Keratinocyte (primary cell): ENCODE data around the gene NFYC. TPM values are rescaled to one million over a fixed set of nuclear protein-coding genes. Genes with fewer than 3 reads are reported as not detected.

ENCODE experiments used
- DNase-seq: peaks from one replicate; pipeline ENCODE4 v3.0.0-alpha.2; 2011; ENCODE audit warnings: low read depth, missing footprints, low spot score
- FAIRE-seq: peaks from 2 replicates; lab custom pipeline; 2011; peaks lifted over from hg19 to GRCh38; lab: Jason Lieb, UNC
- H2AFZ ChIP-seq: 2 replicates; pipeline ENCODE4 v1.6.0; 2012; ENCODE audit warnings: low read length, control low read depth, inconsistent platforms; ENCODE audit not compliant: control insufficient read depth
- H3K27ac ChIP-seq: 2 replicates; pipeline ENCODE4 v1.5.1; 2011; ENCODE audit warnings: low read length; ENCODE audit not compliant: control insufficient read depth, insufficient read depth
- H3K27me3 ChIP-seq: 3 replicates; pipeline ENCODE4 v1.6.0; 2011; ENCODE audit warnings: low read length; ENCODE audit not compliant: control insufficient read depth, insufficient read depth; ENCODE audit errors: extremely low read depth
- H3K36me3 ChIP-seq, 2 experiments: 2 replicates in 1 of 2; 3 replicates in 1 of 2; pipeline ENCODE4 v1.5.1; 2011; ENCODE audit warnings: low read length in 2 of 2, mild to moderate bottlenecking in 1 of 2; ENCODE audit not compliant: control insufficient read depth in 2 of 2, insufficient read depth in 2 of 2; ENCODE audit errors: extremely low read depth in 1 of 2
- H3K4me1 ChIP-seq: 3 replicates; pipeline ENCODE4 v1.5.1; 2011; ENCODE audit warnings: low read length; ENCODE audit not compliant: control insufficient read depth, insufficient read depth; ENCODE audit errors: extremely low read depth
- H3K4me2 ChIP-seq: 3 replicates; pipeline ENCODE4 v1.6.0; 2011; ENCODE audit warnings: low read depth, low read length; ENCODE audit not compliant: control insufficient read depth, insufficient read depth; ENCODE audit errors: extremely low read depth
- H3K4me3 ChIP-seq, 3 experiments: fragments of 200-600 bp in 1 of 3; sonication (generic) in 1 of 3; 2 replicates in 2 of 3; 3 replicates in 1 of 3; pipeline ENCODE4 v1.5.1; 2011 to 2016; ENCODE audit warnings: low read length in 3 of 3, mild to moderate bottlenecking in 3 of 3, control low read depth in 2 of 3, inconsistent platforms in 1 of 3, low read depth in 1 of 3, mixed read lengths in 1 of 3, mixed run types in 1 of 3, moderate library complexity in 1 of 3; ENCODE audit not compliant: control insufficient read depth in 2 of 3, insufficient read depth in 2 of 3; ENCODE audit errors: extremely low read depth in 1 of 3
- H3K79me2 ChIP-seq: 2 replicates; pipeline ENCODE4 v1.6.0; 2012; ENCODE audit warnings: low read length; ENCODE audit not compliant: control insufficient read depth, insufficient read depth
- H3K9ac ChIP-seq: 3 replicates; pipeline ENCODE4 v1.6.0; 2011; ENCODE audit warnings: low read length; ENCODE audit not compliant: control insufficient read depth, insufficient read depth; ENCODE audit errors: extremely low read depth
- H3K9me1 ChIP-seq: 3 replicates; pipeline ENCODE4 v1.6.0; 2011; ENCODE audit warnings: low read length; ENCODE audit not compliant: control insufficient read depth, insufficient read depth; ENCODE audit errors: extremely low read depth
- H3K9me3 ChIP-seq: 2 replicates; pipeline ENCODE4 v1.5.1; 2012; ENCODE audit warnings: low read depth, low read length; ENCODE audit not compliant: control insufficient read depth
- H4K20me1 ChIP-seq: 3 replicates; pipeline ENCODE4 v1.6.0; 2011; ENCODE audit warnings: low read length; ENCODE audit not compliant: control insufficient read depth, insufficient read depth; ENCODE audit errors: extremely low read depth
- EZH2 ChIP-seq: IDR thresholded peaks from one replicate; pipeline ENCODE4 v1.6.1; 2012; ENCODE audit warnings: inconsistent platforms, mild to moderate bottlenecking, low read length, moderate library complexity
- dilution Hi-C: fragments of 300-500 bp; cut with MboI; formaldehyde crosslinking; loops from one replicate; pipeline ENCODE4 v1.7.0; 2020; ENCODE audit warnings: low sequenced_read_pairs; ENCODE audit not compliant: extremely low pct_ligation_motif_present
- polyA plus RNA-seq, 5 experiments: library from polyadenylated mRNA; depleted of rRNA in 3 of 5; stranded (reverse) in 3 of 5; stranded (forward) in 1 of 5; unstranded in 1 of 5; fragments of >200 nt; gene quantifications; 1 replicate in 1 of 5; 2 replicates in 3 of 5; 3 replicates in 1 of 5; pipeline versions ENCODE4 v1.2.1 to v1.2.3, GENCODE V29; 2011 to 2012; ENCODE audit warnings: missing spikeins in 2 of 5, low read depth in 1 of 5, low replicate concordance in 1 of 5
- TF ChIP-seq, protein P1 (sequence below), 3 experiments: IDR thresholded peaks in 1 of 3; conservative IDR thresholded peaks in 1 of 3; optimal IDR thresholded peaks in 1 of 3; 2 replicates in 2 of 3; 3 replicates in 1 of 3; pipeline versions ENCODE3 to v1.5.1; 2011; ENCODE audit warnings: low read length in 3 of 3, mild to moderate bottlenecking in 3 of 3, moderate library complexity in 2 of 3, control low read depth in 1 of 3, inconsistent platforms in 1 of 3; ENCODE audit not compliant: insufficient read depth in 2 of 3; ENCODE audit errors: extremely low read depth in 1 of 3

Gene NFYC
- polyA plus RNA-seq, 1 donor (not counting 4 experiments of a cell fraction or from before 2014, with no cell fraction given) = 32.4 TPM

DNA sequence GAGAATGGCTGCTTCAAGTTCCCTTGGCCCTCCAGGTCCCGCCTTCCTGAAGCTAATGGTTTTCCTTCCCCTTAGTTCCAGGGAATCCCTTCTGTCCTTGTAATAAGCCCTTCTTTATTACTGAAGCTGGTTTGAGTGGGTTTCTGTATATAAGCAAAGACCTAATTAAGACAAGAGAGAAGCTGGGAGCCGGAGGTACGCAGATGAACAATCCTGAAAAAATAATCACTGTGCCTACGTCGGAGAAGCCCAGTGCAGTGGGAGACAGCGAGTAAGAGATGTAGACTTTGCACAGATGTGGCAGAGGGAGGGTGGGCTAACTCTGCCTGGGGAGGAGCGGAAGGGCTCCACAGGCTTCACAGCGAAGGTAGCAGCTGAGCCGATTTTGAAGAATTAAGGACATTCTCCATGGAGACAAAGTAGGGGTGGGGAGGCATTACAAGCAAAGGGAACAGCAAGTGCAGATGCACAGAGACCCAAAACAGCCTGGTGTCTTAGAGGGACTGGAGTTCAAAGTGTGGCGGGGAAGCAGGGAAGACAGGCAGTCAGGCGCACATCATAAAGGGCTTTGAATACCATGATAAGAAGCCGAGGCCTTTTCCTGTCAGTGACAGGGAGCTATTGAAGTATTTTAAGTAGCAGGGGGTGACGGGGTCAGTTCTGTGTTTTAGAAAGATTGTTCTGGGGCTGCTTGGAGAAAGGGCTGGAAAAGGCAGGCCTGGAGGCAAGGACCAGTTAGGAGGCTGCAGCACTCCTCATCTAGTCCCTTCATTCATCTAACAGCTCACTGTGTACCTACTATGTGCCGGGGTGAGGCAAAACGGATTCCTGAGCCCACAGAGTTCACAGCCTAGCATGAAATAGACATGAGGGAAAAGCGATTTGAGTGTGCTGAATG lies 32.5 kb upstream of the NFYC start:
- Histone ChIP-seq H4K20me1 (no peaks in the 10 kb centered on the region), H3K4me2 (no peak overlapping the region), H3K4me3 (no peak overlapping the region), H3K4me1 (peaks cover 9% of the 10 kb centered on the region), H2AFZ (no peak overlapping the region), H3K36me3 (no peaks in the 10 kb centered on the region), H3K9me1 (no peaks in the 10 kb centered on the region), H3K27me3 (peaks cover 3% of the 10 kb centered on the region), H3K9me3 (no peaks in the 10 kb centered on the region), H3K9ac (no peak overlapping the region), H3K27ac (no peak overlapping the region), H3K79me2 (no peaks in the 10 kb centered on the region)
- dilution Hi-C loops = no loop called here
- DNase-seq (no peak), FAIRE-seq (no peak)
- TF ChIP-seq EZH2 = no peak
- TF ChIP-seq, protein P1, sequence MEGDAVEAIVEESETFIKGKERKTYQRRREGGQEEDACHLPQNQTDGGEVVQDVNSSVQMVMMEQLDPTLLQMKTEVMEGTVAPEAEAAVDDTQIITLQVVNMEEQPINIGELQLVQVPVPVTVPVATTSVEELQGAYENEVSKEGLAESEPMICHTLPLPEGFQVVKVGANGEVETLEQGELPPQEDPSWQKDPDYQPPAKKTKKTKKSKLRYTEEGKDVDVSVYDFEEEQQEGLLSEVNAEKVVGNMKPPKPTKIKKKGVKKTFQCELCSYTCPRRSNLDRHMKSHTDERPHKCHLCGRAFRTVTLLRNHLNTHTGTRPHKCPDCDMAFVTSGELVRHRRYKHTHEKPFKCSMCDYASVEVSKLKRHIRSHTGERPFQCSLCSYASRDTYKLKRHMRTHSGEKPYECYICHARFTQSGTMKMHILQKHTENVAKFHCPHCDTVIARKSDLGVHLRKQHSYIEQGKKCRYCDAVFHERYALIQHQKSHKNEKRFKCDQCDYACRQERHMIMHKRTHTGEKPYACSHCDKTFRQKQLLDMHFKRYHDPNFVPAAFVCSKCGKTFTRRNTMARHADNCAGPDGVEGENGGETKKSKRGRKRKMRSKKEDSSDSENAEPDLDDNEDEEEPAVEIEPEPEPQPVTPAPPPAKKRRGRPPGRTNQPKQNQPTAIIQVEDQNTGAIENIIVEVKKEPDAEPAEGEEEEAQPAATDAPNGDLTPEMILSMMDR (optimal IDR thresholded peaks at IDR 0.05 in 1 of 3, IDR thresholded peaks at IDR 0.05 in 1 of 3, conservative IDR thresholded peaks at IDR 0.05 in 1 of 3; ENCODE audit: extremely low read depth in 1 of 3, insufficient read depth in 2 of 3, low read length in 3 of 3) = no peak

DNA sequence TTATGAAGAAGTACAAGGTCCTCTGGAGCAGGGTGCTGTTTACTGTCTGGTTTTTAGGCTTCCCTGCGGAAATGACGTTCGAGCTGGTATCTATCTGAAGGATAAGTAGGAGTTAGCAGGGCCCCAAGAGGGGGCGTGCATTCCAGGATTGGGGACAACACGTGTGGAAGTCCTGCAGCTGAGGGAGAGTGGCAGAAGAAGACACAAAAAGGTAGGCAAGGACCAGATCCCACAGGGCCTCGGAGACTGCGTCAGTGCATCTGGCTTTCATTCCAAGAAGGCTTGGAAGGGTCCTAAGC lies 31.9 kb upstream of the NFYC start:
- Histone ChIP-seq H3K79me2 (no peaks in the 10 kb centered on the region), H3K4me2 (no peak overlapping the region)
- FAIRE-seq = no peak

More for the DNA sequence above, 31.9 kb upstream of the NFYC start:
- H3K9me3 ChIP-seq = no peaks in the 10 kb centered on the region
- no peak overlapping the region for H2AFZ ChIP-seq
- no peaks in the 10 kb centered on the region for H3K9me1 ChIP-seq
- no peaks in the 10 kb centered on the region for H3K36me3 ChIP-seq
- dilution Hi-C loops = no loop called here
- peaks cover 9% of the 10 kb centered on the region for H3K4me1 ChIP-seq
- peaks cover 6% of the 10 kb centered on the region for H3K27me3 ChIP-seq
- H4K20me1 ChIP-seq = no peaks in the 10 kb centered on the region
- TF ChIP-seq EZH2 = no peak
- TF ChIP-seq, protein P1 (optimal IDR thresholded peaks at IDR 0.05 in 1 of 3, IDR thresholded peaks at IDR 0.05 in 1 of 3, conservative IDR thresholded peaks at IDR 0.05 in 1 of 3; ENCODE audit: extremely low read depth in 1 of 3, insufficient read depth in 2 of 3, low read length in 3 of 3) = no peak
- H3K4me3 ChIP-seq = no peak overlapping the region
- H3K9ac ChIP-seq = no peak overlapping the region
- H3K27ac ChIP-seq = no peak overlapping the region
- DNase-seq = no peak
